Pancreas (tissue), 10 donors: ENCODE measurements around the gene ANKRD16. TPM values are rescaled to one million over a fixed set of nuclear protein-coding genes. Genes with fewer than 3 reads are reported as not detected.

Experiments used
- ATAC-seq, 4 donors: fragments of 200-7000 bp; cut with Tn5 transposase; one replicate each; pipeline versions ENCODE4 v1.8.0 to v1.9.1; 2020; ENCODE audit warnings: mild to moderate bottlenecking in 4 of 4, moderate library complexity in 4 of 4
- DNase-seq, 6 donors: peaks; one replicate each; pipeline ENCODE4 v3.0.0-alpha.2; 2020
- FAIRE-seq: peaks from 2 replicates; lab custom pipeline; 2012; peaks lifted over from hg19 to GRCh38; lab: Jason Lieb, UNC
- H3K27ac ChIP-seq, 4 donors: fragments of 200-600 bp; sonication (generic); 1 replicate in 3 of 4; 2 replicates in 1 of 4; pipeline versions ENCODE4 v1.5.0 to v1.8.0; 2020
- H3K27me3 ChIP-seq, 4 donors: fragments of 200-600 bp; one replicate each; pipeline ENCODE4 v1.8.0; 2021
- H3K36me3 ChIP-seq, 3 donors: fragments of 200-600 bp; sonication (generic) in 1 of 3; one replicate each; pipeline versions ENCODE4 v1.5.0 to v1.8.0; 2020 to 2021
- H3K4me1 ChIP-seq, 3 donors: fragments of 200-600 bp; one replicate each; pipeline ENCODE4 v1.8.0; 2021
- H3K4me3 ChIP-seq, 4 donors: fragments of 200-600 bp; sonication (generic) in 2 of 4; one replicate each; pipeline versions ENCODE4 v1.5.0 to v1.8.0; 2020 to 2021
- H3K9me3 ChIP-seq, 4 donors: fragments of 200-600 bp; one replicate each; pipeline ENCODE4 v1.8.0; 2021
- WGBS, 2 donors: extraction: QIAGEN DNeasy Blood & Tissue Kit; methylation state at CpG; one replicate each; pipeline ENCODE4 v1.1.7; 2013; 5-methylcytosine and 5-hydroxymethylcytosine counted together
- intact Hi-C, 3 donors: fragments of 100-400 bp; cut with DNase I; formaldehyde crosslinking; loops; one replicate each; pipeline versions ENCODE4 v1.11.1 to v1.14.2; 2022
- polyA plus RNA-seq, 2 donors: library from polyadenylated mRNA; stranded (reverse); fragments of 200-250 nt; gene quantifications; one replicate each; pipeline ENCODE4 v1.2.3, GENCODE V29; 2013
- total RNA-seq, 6 donors: library from RNA; stranded (reverse); fragmentation: NEBNext Ultra II Directional in 4 of 6; extraction: Animal tissue kit (Norgen Biotek cat#: 25700) in 4 of 6; gene quantifications; one replicate each; pipeline versions ENCODE4 v1.2.1 to v1.2.4, GENCODE V29; 2021 to 2023
- TF ChIP-seq, protein P1 (sequence below), 4 donors: fragments of 200-600 bp; sonication (generic) in 3 of 4; IDR thresholded peaks; one replicate each; pipeline versions ENCODE4 v1.5.0 to v1.8.0; 2021; ENCODE audit warnings: antibody characterized with exemption in 4 of 4
- donor health status: healthy with polysubstance abuse.
- donor health status: DM: no; HTN: no; CAD: no; lungs with moderate emphysema.
- donor health status: DM: no; HTN: no; CAD: no.
- donor health status: control.
- donor health status: control.
- donor health status: Bipolar disorder and iron deficiency.
- donor health status: DM: yes; HTN: yes; CAD: no.
- donor health status: DM: no; HTN: no; CAD: no.
- donor health status: DM: no; HTN: no; CAD: no.
- donor health status: DM: yes; HTN: yes; CAD: no.

The ANKRD16 gene
- total and polyA plus RNA-seq, 8 donors, result 3.0 to 5.5 (median 4.6) TPM

DNA sequence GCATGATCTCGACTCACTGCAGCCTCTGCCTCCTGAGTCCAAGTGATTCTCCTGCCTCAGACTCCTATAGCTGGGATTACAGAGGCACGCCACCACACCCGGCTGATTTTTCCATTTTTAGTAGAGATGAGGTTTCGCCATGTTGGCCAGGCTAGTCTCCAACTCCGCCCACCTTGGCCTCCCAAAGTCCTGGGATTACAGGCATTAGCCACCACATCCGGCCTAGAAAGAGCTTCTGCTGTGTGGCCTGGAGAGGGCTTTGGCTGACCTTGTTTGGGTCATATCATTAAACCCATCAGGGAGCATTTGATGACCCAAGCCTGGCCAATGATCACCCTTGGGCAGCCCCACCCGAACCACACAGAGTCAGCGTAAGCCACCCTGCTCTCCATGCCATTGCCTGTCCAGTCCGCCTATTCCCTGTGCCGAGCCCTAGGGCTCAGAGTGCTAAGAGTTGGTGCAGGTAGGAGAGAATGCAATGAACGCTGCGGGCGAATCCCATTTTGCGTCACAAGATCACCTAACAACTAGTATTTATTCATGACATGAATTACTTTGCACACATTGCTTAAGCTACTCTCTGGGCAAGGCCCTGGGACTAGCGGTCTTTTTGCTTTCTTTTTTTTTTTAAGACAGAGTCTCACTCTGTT lies 54.1 kb downstream of the ANKRD16 start:
- H3K27me3 ChIP-seq, result no peaks in the 10 kb centered on the region
- no peak overlapping the region for H3K4me3 ChIP-seq
- ATAC-seq (no peak), DNase-seq (no peak), FAIRE-seq (no peak)
- no peaks in the 10 kb centered on the region for H3K4me1 ChIP-seq
- no peaks in the 10 kb centered on the region for H3K9me3 ChIP-seq
- H3K36me3 ChIP-seq, result no peaks in the 10 kb centered on the region
- 93 to 94% methylated on average over 15 of the region's 15 CpGs for WGBS, 2 donors
- H3K27ac ChIP-seq, result no peak overlapping the region
- TF ChIP-seq, protein P1, sequence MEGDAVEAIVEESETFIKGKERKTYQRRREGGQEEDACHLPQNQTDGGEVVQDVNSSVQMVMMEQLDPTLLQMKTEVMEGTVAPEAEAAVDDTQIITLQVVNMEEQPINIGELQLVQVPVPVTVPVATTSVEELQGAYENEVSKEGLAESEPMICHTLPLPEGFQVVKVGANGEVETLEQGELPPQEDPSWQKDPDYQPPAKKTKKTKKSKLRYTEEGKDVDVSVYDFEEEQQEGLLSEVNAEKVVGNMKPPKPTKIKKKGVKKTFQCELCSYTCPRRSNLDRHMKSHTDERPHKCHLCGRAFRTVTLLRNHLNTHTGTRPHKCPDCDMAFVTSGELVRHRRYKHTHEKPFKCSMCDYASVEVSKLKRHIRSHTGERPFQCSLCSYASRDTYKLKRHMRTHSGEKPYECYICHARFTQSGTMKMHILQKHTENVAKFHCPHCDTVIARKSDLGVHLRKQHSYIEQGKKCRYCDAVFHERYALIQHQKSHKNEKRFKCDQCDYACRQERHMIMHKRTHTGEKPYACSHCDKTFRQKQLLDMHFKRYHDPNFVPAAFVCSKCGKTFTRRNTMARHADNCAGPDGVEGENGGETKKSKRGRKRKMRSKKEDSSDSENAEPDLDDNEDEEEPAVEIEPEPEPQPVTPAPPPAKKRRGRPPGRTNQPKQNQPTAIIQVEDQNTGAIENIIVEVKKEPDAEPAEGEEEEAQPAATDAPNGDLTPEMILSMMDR (IDR thresholded peaks at IDR 0.05), result no peak
- intact Hi-C loops, result no loop called here

DNA sequence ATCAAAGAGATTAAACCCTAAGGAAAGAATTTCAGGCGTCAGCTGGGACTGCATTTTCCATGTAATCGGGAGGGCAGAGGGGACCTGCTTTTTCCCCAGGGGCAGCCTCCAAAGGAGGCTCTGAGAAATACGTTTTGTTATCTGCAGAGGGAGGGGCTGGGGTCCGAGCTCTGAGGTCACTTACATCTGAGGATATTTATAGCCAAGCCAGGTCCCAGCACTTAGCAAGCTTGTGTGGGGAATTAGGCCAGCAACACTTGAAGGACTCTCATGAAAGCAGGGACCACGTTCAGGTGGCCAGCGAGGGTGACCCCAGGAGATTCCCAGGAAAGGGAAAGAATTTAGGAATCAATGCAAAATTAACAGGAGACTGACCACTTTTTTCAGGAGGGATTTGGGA lies 55.9 kb downstream of the ANKRD16 start:
- FAIRE-seq, result no peak
- Histone ChIP-seq H3K9me3 (no peaks in the 10 kb centered on the region), H3K27ac (no peak overlapping the region), H3K27me3 (no peaks in the 10 kb centered on the region), H3K36me3 (no peaks in the 10 kb centered on the region), H3K4me1 (peaks cover 0 to 4% (median 0%) of the 10 kb centered on the region in 3 donors), H3K4me3 (no peak overlapping the region)
- intact Hi-C loops, result no loop called here
- TF ChIP-seq, protein P1 (IDR thresholded peaks at IDR 0.05), result no peak
- no peak for ATAC-seq
- no peak for DNase-seq
- WGBS, 2 donors, result 47 to 56% methylated on average over 6 of the region's 6 CpGs

DNA sequence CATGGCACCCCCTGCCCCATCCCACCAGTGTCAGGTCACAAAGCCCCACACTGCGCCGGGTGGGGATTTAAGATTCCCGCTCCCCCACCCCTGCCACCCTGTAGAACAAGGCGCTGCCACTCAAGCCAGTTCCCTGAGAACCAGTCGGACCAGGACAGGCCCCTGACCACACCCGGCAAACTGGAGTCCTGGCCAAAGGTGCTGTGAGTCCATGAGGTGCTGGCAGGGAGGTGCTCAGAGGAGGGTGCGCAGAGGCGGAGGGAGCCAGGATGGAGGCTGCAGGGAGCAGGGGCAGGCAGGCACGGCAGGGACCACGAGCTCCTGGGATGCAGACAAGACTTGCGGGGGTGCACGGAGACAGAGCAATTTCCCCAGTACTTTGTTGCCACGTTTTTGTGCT lies 56.7 kb downstream of the ANKRD16 start:
- DNase-seq (peak in 1 of 6 donors; percentile 50), FAIRE-seq (no peak), ATAC-seq (no peak)
- no peaks in the 10 kb centered on the region for H3K9me3 ChIP-seq
- 78 to 82% methylated on average over 13 of the region's 13 CpGs for WGBS, 2 donors
- H3K4me1 ChIP-seq, result peaks cover 0 to 4% (median 0%) of the 10 kb centered on the region in 3 donors
- H3K27me3 ChIP-seq, result no peaks in the 10 kb centered on the region
- TF ChIP-seq, protein P1 (IDR thresholded peaks at IDR 0.05), result no peak
- intact Hi-C loops, result no loop called here
- H3K4me3 ChIP-seq, result no peak overlapping the region
- no peak overlapping the region for H3K27ac ChIP-seq
- H3K36me3 ChIP-seq, result no peaks in the 10 kb centered on the region

DNA sequence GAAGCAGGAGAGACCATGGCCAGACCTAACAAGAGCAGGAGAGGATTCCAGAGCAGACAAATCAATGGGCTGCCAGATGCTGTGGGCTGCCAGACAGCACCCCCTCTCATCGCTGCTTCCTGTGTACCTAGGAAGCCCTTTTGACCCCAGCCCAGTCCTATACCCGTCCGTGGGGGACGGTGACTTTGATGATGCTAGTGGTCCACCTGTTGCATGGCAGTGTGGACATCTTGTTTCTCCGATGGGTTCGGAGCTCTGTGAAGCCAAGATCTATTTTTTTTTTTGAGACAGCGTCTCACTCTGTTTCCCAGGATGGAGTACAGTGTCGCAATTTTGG lies 58.3 kb downstream of the ANKRD16 start:
- H3K9me3 ChIP-seq, result no peaks in the 10 kb centered on the region
- WGBS, 2 donors, result 93 to 94% methylated on average over 8 of the region's 8 CpGs
- H3K27me3 ChIP-seq, result no peaks in the 10 kb centered on the region
- intact Hi-C loops, result no loop called here
- H3K27ac ChIP-seq, result no peak overlapping the region
- TF ChIP-seq, protein P1 (IDR thresholded peaks at IDR 0.05), result no peak
- H3K4me3 ChIP-seq, result no peak overlapping the region
- ATAC-seq (no peak), FAIRE-seq (no peak), DNase-seq (no peak)
- peaks cover 0 to 4% (median 0%) of the 10 kb centered on the region in 3 donors for H3K4me1 ChIP-seq
- no peaks in the 10 kb centered on the region for H3K36me3 ChIP-seq

DNA sequence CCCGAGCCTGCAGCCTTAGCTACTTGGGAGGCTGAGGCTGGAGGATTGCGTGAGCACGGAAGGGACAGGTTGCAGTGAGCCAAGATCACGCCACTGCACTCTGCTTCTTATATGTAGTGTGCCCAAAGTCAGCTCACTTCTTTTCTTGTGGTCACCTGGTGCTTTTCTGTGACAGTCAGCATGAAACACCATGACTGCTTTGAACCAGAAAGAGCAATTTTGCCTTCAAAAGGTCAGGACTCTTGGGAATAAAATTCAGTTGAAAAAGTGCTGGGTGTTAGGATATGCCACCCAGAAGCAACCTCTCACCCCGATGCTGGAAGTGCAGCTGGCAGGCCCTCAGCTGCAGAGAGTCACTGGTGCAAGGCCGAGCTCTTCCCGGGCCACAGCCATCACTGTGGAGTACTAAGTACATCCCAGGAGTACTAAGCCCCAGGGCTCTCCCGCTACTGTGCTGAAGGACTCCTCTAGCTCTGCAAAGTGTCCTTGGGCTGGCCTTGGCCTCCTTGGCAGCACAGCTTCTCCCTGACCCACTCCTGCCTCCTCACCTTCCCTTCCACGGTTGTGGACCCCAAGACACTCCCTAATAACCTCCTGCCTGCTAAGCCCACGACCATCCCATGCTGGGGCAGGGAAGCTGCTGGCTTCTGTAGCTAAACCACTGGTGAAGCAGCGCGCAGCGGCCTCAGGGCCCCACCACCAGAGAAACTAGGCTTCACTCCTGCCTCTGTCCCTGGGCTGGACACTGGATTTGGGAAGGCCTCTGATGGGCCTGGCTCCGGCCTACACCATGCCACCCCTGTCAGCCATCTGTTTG lies 58.9 kb downstream of the ANKRD16 start:
- Histone ChIP-seq H3K4me1 (peaks cover 0 to 4% (median 0%) of the 10 kb centered on the region in 3 donors), H3K9me3 (no peaks in the 10 kb centered on the region), H3K27ac (no peak overlapping the region), H3K36me3 (no peaks in the 10 kb centered on the region), H3K4me3 (no peak overlapping the region), H3K27me3 (no peaks in the 10 kb centered on the region)
- intact Hi-C loops, result no loop called here
- no peak for ATAC-seq
- no peak for DNase-seq
- FAIRE-seq, result no peak
- TF ChIP-seq, protein P1 (IDR thresholded peaks at IDR 0.05), result no peak
- 91 to 96% methylated on average over 14 of the region's 14 CpGs for WGBS, 2 donors
